GM20431 (cell line): ENCODE data around the gene PPP1R1A.

Source experiments
- in situ Hi-C: fragments of 300-500 bp; cut with MseI, MboI; formaldehyde crosslinking; loops from one replicate; pipeline ENCODE4 v1.15.0; 2020; ENCODE audit warnings: low sequenced_read_pairs; ENCODE audit not compliant: unreplicated experiment

The PPP1R1A gene

GRCh38 chr12:54543526-54543925 lies 44.9 kb downstream of the PPP1R1A start:
- in situ Hi-C loops: no loop called here

GRCh38 chr12:54541751-54542290 lies 46.6 kb downstream of the PPP1R1A start:
- in situ Hi-C loops: no loop called here

- in situ Hi-C loops: no loop called here
These were observed 50.2 kb downstream of the PPP1R1A start for GRCh38 chr12:54538136-54538700.

GRCh38 chr12:54535474-54535873 lies 53.0 kb downstream of the PPP1R1A start:
- in situ Hi-C loops: no loop called here

- in situ Hi-C loops: no loop called here
These were observed 58.9 kb downstream of the PPP1R1A start for GRCh38 chr12:54529581-54529980.
